ENCODE data around the gene TADA1.
"Not testable (repeated sequence)": the region's sequence is repeated elsewhere in the genome, so short reads cannot be mapped to it uniquely, and the experiment has no call there.

The TADA1 gene

DNA sequence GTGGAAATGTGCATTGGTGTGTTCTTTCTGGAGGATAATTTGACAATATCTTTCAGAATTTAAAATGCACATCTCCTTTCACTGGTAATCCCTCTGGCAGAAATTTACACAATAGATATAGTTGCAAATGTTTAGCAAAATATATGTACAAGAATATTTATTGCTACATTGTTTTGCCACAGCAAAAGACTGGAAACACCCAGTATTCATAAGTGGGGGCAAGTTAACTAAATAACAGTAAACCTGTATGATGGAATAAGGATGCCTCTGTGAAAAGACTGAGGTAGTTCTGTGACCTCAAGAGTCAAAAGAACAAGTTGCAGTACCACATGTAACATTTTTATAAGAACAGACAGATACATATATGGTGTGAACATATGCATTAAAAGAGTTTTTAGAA is 13.7 kb upstream of the TADA1 start:
- no peak for DNase-seq

DNA sequence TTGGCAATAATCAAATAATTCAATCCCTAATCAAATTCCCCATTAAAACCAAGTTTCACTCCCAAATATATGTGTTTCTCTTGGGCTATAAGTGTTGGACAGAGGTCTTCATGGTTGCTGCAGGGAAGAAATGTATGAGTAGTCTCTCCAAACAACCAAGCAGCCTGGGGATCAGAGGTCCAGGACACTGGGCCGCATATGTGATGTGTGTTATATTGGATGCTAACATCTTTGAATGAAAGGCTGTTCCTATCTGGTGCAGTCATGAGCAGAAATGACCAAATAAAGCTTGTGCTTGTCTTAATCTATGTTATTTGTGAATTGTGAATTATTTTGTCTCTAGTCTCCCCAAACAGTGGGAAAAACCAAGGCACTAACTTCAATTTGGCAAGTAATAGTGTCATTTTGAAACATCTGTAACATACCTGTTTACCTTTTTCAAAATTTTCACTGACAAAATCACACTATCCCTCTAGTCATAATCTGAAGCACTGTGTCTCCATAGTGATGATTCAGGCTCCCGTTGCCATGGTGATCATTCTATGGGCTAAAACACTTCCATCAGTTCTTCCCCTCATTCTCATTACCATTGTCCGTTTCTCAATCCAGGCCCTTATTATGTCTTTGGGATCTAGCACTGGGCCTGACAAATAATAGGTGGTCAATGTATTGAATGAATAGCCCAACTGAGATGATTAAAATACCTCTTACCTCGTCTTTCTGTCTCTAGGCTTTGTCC is 12.5 kb upstream of the TADA1 start:
- DNase-seq, result no peak

DNA sequence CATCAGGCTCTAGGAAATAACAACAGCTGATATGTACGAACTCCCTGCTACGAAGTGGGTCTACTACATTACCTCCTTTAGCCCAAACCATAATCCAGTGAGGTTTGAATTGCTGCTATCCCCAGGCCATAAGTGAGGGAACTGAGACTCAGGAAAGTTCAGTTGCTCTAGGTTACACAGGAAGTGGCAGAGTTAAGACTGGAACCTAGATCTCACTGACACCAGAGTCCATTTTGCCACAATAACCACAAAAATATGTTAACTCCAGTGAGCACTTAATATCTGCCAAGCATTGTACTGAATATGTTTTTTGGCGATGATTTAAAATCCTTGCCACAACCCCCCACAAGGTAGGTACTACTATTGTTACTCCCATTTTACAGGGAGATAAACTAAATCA is 8.9 kb upstream of the TADA1 start:
- DNase-seq, result no peak

DNA sequence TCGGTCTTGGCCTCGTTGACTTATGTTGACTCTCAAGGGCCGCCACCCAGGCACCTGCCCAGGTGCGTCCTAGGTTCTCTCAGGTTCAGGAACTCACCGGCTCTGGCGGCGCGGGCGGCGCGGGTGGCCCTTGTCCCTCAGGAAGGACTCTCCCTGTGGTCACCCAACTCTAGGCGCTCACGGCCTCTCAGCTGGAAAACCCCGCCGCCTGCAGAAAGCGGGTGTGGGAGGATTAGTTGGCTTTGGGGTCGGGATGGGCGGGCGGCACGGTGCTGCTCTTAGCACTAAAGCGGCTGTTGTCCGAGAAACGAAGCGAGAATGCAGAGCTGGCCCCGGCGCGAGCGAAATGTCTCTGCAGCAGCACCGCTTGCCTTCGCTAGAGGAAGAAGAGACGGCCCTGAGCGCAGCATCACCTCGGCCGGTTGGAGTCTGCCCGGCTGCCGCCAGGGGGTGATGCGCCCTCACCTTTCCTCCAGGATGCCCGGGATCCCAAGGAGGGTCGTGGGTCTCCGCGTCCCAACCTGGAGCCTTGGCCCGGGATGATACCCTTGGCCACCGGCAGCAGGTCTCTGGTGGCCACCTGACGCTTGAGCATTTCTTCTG is 8.1 kb upstream of the TADA1 start:
- DNase-seq, result peak; percentile 40

DNA sequence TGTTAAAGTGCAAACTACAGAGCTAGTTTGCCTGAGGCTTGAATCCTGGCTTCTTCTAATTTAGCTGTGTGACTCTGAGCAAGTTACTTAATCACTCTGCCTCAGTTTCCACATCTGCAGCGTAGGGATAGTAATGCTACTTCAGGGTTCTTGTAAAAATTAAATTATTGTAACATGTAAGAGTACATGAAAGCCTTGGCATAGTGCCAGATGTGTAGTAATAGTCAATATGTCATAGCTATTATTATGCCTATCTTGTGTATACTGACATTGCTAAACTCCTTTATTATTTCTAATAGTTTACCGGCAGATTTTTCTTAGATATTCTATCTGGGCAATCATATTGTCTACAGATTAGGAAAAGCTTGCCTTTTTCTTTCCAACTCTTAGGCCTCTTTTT is 6.8 kb upstream of the TADA1 start:
- no peak for DNase-seq

DNA sequence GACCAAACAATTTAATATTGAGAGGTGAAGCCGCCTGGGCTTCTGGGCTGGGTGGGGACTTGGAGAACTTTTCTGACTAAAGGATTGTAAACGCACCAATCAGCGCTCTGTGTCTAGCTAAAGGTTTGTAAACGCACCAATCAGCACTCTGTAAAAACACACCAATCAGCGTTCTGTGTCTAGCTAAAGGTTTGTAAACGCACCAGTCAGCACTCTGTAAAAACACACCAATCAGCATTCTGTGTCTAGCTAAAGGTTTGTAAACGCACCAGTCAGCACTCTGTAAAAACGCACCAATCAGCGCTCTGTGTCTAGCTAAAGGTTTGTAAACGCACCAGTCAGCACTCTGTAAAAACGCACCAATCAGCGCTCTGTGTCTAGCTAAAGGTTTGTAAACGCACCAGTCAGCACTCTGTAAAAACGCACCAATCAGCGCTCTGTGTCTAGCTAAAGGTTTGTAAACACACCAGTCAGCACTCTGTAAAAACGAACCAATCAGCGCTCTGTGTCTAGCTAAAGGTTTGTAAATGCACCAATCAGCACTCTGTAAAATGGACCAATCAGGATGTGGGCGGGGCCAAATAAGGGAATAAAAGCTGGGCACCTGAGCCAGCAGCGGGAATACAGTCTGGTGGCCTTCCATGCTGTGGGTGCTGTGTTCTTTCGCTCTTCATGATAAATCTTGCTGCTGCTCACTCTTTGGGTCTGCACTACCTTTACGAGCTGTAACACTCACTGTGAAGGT is 2.3 kb upstream of the TADA1 start:
- DNase-seq, result not testable (repeated sequence)

DNA sequence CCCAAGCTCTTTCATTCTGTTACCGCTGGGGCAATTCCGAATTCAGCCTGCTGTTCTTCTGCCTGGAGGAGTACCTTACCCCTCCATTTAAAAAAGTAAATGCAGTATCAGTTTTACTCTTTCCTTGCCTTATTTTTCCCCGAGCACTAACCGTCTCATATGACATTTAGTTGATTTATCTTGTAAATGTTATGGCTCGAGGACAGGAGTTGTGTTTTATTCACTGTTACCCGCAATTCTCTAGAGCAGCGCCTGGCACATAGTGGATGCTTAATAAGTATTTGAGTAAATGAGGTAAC is 425 bp upstream of the TADA1 start:
- DNase-seq, result no peak

DNA sequence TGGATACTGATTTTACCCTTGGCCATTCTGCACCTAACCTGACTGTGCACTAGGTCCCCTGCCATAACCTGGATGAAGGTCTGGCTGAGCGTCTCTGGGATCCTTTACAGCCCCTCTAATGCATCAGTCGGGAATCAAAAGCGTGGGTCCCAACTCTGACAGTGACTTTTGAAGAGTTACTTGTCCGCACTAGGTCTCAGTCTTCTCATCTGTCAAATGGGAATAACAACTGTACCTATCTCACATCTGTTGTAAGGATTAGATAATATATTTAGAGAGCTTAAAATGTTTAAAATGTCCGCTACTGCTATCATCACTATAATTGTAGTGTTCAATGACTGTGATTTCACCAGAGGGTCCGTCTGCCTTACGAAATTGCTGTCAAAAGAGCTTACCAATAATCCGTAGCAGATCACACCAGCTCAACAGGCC is 746 bp downstream of the TADA1 start:
- DNase-seq, result no peak

DNA sequence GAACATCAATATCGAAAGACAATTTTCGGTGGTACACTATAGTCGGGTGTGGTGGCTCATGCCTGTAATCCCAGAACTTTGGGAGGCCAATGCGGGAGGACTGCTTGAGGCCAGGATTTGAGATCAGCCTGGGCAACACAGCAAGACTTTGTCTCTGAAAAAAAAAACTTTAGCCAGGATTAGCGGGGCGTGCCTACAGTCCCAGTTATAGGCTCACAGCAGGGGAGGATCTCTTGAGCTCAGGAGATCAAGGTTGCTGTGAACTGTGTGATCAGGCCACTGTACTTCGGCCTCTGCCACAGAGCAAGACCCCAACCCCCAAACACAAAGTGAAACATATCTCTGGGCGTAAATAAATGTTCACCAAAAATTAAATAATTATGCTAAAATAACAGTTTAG is 1.6 kb downstream of the TADA1 start:
- no peak for DNase-seq

DNA sequence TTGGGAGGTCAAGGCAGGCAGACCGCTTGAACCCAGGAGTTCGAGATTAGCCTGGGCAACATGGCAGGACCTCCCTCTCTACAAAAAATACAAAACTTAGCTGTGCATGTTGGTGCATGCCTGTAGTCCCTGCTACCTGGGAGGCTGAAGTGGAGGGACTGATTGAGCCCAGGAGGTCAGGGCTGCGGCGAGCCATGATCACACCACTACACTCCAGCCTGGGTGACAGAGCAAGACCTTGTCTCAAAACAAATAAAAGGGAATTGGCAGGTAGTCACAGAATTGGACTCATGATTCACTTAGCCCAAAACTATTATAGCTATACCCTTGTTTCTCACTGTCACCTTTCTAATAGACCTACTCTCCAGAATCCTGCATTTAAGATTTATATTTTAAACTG is 5.5 kb downstream of the TADA1 start:
- no peak for DNase-seq

DNA sequence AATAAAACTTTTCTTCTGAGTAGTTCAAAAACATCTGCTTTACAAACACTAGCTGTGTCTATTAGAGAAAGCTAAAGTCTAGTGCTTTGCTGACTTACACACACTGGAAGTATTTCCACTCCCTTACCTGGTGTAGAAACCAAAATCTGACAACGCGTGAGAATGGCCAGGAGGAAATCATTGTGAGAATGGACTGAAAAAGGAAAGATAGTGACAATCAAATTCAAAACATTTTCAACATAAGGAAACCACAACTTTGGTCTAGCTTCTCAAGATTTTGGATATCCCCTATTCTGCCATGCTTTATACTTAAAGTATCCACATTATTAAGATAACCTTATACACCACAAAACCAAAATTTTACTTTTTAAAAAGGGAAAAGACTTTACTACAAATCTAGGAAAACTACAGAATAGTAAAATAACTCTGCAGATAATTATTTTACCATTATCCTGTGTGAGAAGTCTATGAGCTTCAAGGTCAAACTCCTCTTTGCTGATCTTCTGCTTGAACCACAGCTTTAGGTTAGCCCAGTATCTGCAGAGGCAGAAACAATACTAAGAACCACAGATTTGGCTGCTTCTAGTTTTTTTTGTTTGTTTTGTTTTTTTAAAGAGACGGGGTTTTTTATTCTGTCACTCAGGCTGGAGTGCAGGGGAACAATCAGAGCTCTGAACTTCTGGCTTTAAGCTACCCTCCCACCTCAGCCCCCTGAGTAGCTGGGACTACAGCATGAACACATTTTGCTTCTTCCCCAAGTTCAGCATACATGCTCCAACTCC is 6.6 kb downstream of the TADA1 start:
- no peak for DNase-seq

DNA sequence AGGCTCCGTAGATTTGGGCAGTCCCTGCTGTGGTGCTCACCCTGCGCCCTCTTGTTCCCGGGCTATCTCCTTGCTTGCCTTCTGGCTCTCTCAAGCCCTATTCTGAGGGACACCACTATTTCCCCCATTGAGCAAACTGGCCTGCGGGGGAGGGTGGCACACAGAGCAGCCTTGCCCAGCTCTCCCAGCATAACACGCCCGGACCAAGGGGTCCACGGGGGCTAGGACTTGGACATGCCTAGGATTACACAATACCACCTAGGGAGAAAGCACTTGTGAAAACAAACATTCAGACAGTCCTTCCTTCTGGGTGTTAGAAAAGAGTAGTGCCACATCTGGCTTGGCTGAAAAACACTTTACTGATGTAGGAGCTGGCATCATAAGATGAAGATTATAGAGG is 7.4 kb downstream of the TADA1 start:
- DNase-seq, result no peak

DNA sequence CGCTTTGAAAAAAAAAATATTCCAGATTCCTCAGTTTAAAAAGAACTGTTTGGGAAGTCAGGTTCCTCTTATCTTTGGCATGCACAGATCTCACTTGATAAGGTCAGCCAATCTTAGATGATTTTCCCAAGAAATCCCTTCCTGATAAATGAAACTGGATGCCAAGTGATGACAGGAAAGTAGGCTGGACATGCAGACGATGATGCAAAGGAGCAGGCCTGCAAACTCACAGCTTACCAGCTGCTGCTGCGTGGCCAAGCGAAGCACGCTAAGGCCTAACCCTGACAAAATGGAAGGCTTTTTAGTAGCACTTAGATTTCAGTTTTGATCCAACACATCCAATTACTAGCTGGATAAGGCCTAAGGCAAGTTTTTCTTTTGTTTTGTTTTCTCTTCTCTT is 10.1 kb downstream of the TADA1 start:
- no peak for DNase-seq

DNA sequence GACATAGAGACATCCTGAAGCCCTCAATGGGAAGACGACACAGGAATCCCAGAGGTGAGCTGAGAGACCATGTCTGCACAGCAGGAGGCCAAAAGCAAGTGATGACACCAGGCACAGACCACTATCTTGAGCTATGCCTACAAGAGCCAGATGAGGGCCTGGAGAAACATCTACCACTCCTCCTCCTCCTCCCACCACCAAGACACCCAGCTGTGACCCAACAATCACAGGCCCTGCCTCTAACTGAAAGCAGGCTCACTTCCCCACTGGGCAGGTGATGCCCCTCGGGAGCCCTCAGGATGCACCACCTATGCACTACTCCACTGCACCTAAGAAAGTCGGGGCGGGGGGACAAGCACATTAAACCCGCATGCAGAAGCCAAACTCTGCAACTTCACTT is 16.5 kb downstream of the TADA1 start:
- no peak for DNase-seq

DNA sequence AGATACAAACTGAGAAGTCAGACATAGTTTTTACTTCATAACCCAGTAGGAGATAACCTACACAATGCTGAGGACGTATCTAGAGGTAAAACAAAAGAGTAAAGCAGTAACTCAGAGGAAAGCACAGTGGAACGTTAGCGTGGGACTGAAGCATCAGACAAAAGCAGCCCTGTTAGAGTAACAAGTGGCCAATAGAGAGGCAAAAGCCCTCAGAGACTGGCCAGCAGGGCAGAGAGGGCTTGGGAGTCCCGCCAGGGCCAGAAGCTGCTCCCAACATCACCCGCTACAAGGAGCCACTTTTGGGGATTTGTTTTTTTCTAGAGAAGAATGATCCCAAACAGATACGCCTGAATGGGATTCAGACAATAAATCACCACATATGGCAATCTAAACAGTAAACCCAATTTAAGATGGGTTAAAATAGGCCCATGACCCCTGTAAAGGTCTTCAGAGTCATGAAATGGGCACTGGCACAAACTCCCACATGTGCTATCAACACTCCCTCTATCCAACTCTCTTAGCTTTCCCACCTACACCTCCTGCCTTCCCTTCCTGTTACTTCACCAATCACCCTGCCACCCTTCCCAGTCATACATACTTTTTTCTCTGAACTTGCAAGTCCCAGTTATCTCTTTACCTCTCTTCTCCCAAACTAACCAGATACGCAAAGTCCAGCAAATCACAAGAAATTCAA is 17.2 kb downstream of the TADA1 start:
- no peak for DNase-seq

DNA sequence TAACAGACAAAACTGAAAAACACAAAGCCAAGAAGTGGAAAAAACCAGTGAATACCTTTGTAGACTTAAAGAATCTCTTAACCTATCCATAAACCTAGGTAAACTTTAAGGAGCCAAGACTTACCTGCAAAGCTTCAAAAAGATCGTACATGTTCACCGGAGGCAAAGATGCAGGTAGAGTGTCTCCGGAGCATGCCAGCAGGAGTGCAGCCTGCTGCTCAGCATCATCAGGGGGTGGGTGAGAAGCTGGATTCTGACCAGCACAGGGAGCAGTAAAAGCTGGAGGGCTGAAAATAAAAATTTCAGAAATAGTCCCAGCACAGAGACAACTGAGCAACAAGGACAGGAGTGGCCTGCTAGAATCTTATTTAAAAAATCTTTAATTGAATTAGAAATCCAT is 18.1 kb downstream of the TADA1 start:
- DNase-seq, result no peak

DNA sequence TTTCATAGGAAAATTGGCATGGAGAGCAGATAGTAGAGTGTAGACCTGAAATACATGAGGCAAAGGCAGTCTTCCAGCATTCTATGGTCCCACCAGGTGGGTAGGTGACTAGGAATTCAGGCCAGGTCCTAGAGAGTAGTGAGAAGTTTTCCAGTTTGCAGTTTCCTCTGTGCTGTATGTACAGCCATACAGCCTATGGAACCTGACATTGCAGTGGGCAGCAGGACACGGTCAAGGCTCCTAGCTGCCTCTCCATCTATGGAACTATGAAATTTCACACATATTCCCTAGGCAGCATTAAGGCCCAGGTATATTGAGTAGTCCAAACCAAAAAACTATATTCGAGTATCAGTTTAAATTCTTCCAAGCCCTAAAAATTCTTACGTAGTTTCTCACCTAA is 20.5 kb downstream of the TADA1 start:
- no peak for DNase-seq

DNA sequence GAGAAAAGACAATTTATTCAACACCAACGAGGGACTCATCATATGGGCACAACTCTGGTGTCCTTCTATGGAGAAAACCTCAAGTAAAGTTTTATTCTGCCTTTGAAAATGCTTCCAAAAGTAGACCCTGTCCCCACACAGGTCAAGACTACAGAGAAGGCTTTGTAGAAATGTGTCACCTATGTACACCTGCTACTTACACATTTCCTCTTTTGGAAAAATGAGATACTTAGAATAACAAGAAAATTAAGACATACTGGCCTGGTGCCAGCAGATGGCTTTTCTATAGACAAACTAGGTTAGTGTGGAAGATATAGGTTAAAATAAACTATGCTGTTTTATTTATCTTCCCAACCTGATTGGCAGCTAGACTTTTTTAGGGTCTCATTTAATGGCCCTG is 23.1 kb downstream of the TADA1 start:
- DNase-seq, result no peak

DNA sequence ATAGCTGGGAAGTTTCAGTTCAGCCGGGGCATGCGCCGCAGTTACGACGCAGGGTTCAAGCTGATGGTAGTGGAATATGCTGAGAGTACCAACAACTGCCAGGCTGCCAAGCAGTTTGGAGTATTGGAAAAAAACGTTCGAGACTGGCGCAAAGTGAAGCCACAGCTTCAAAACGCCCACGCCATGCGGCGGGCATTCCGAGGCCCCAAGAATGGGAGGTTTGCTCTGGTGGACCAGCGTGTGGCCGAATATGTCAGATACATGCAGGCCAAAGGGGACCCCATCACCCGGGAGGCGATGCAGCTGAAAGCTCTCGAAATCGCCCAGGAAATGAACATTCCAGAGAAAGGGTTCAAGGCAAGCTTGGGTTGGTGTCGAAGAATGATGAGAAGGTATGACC is 26.9 kb downstream of the TADA1 start:
- DNase-seq, result no peak

DNA sequence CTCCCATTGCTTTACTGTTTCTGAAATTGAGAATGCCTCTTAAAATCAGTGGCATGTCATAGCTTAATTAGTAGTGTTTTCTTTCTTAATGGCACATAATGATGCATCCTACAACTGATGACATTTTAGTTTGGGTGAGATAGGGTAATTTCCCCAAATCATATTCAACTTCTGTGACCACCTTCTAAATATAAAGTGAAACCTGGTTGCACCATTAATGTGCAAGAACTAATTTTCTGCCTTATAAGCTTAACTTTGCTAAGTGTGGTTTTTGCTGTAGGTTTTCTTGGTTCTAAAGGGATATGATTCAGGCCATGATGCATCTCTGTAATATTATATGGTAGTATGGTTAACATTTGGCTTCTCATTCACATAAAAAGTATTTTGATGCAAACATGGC is 27.9 kb downstream of the TADA1 start:
- DNase-seq, result no peak

DNA sequence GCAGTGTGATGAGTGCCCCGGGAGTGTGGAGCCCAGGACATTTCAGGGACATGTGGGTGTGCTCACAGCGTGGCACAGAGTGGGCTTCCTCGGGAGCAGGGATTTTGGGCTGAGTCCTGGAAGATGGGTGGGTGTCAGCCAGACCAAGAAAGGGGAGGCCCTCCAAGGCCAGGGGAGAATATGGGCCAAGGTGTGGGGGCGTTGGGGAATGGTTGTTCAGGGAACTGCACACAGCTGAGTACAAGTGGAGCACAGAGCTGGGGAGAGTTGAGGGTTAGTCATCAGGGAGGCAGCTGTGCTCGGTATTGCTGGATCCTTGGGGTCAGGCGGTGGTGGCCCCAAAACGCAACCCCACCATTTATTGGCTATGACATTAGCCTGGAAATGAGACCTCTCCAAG is 31.3 kb downstream of the TADA1 start:
- DNase-seq, result no peak

DNA sequence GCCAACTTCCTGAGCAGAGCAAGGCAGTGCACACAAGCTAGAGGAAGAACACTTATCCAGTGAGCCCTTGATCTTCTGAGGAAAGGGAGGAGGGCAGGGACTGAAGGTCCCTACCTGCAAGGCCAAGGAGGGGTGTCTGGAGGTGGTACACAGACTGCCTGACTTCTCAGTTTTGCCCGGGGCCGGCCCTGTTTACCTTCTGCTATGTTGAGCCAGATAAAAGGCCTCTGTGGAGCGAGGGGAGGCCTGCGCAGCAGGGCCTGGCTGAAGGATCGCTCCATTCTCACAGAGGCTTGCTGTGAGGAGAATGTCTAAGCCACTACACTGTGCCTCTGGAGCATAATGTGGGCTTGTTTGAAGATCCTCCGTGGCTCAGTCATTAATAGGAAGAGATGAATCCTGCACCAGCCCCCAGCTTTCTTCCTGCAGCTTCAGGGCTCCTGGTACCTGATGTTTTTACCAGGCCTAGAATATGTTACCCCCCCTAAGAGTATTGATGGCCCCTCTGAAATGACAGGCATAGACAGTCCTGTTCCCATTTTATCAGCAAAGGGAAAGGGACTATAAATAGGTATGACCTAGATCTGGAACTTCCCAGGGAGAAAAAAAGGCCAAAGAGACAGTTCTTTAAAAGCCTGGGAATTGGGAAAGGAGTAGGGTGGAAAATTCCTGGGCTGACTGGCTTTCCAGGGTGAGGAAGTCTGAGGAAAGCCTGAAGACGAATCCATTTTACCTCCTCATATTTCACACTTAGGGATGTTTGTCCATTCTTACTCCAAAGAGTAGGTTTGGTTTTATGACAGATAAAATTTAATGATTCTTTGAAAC is 32.1 kb downstream of the TADA1 start:
- no peak for DNase-seq
